ENCODE measurements around the gene ROBO2.

The ROBO2 gene

DNA sequence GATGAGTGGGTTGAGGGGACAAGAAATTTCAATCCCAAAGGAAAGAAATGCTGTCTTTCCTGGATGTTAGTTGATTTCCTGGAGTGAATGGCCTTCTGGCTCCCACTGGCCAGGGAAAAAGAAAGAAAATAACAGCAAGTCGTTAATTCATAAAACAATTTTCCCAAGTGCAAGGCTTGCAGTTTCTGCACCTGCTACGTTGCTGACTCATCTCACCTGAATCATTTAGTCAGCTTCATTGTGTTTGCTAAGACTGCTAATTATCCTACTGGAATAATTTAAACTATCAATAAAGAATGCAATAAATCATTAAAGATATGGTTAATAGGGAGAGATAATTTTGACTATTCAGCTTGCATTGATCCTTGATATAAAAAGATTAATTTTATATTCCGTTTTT is 387.6 kb downstream of the ROBO2 start:
- Histone ChIP-seq H3K27ac (ENCODE audit: low read depth, low read length) (no peak overlapping the region), H3K79me2 (ENCODE audit: control insufficient read depth, insufficient read depth, low read length, unreplicated experiment) (no peaks in the 10 kb centered on the region), H3K4me1 (ENCODE audit: control insufficient read depth, insufficient read depth, low read length, unreplicated experiment) (no peaks in the 10 kb centered on the region), H3K36me3 (ENCODE audit: insufficient read depth, low read length) (no peaks in the 10 kb centered on the region), H3K4me3 (ENCODE audit: low read depth, low read length) (no peak overlapping the region), H2AFZ (ENCODE audit: low read length, unreplicated experiment) (no peak overlapping the region), H3K27me3 (ENCODE audit: insufficient read depth, low read length) (no peaks in the 10 kb centered on the region)

DNA sequence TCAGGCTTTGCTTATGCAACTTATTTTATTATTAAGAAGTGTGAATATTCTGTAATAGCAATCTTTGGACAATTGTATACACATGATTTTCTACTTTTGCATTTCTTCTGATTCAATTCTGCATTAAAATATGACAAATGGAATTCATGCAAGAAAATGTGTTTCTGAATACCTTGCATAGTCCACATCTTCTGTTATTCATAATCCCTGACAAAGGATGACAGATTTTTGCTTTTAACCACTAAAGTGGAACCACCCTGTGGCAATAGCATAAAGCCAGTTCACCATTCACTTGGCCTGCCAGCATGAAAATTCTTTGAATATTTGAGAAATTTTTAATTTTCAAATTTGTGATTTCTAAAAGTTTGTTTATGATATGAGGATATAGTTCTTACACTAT is 397.0 kb downstream of the ROBO2 start:
- H3K4me3 ChIP-seq (ENCODE audit: low read depth, low read length): no peak overlapping the region
- H2AFZ ChIP-seq (ENCODE audit: low read length, unreplicated experiment): no peak overlapping the region
- no peaks in the 10 kb centered on the region for H3K79me2 ChIP-seq (ENCODE audit: control insufficient read depth, insufficient read depth, low read length, unreplicated experiment)
- H3K4me1 ChIP-seq (ENCODE audit: control insufficient read depth, insufficient read depth, low read length, unreplicated experiment): no peaks in the 10 kb centered on the region
- H3K27ac ChIP-seq (ENCODE audit: low read depth, low read length): no peak overlapping the region
- H3K27me3 ChIP-seq (ENCODE audit: insufficient read depth, low read length): no peaks in the 10 kb centered on the region
- no peaks in the 10 kb centered on the region for H3K36me3 ChIP-seq (ENCODE audit: insufficient read depth, low read length)

DNA sequence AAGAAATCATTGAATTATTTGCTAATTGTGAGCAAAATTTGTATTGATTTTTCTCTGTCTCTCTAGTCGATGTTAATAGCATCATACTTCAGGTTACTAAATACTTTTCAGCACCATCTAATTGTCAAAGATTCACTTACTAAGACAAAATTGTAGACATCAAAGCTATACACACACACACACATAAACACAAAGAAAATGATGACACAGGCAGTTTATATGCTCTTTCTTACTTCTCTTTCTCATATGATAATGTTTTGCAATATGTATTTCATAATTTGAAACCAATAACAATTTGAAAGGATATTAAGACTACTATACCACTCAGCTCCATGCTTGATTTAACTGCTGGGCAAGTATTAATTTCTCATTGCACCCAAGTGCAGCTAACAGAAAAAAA is 406.2 kb downstream of the ROBO2 start:
- H3K4me1 ChIP-seq (ENCODE audit: control insufficient read depth, insufficient read depth, low read length, unreplicated experiment): no peaks in the 10 kb centered on the region
- H3K27ac ChIP-seq (ENCODE audit: low read depth, low read length): no peak overlapping the region
- no peaks in the 10 kb centered on the region for H3K79me2 ChIP-seq (ENCODE audit: control insufficient read depth, insufficient read depth, low read length, unreplicated experiment)
- H3K36me3 ChIP-seq (ENCODE audit: insufficient read depth, low read length): no peaks in the 10 kb centered on the region
- H3K27me3 ChIP-seq (ENCODE audit: insufficient read depth, low read length): no peaks in the 10 kb centered on the region
- H2AFZ ChIP-seq (ENCODE audit: low read length, unreplicated experiment): no peak overlapping the region
- H3K4me3 ChIP-seq (ENCODE audit: low read depth, low read length): no peak overlapping the region

- H3K4me1 ChIP-seq (ENCODE audit: control insufficient read depth, insufficient read depth, low read length, unreplicated experiment): no peaks in the 10 kb centered on the region
- no peak overlapping the region for H2AFZ ChIP-seq (ENCODE audit: low read length, unreplicated experiment)
- H3K27ac ChIP-seq (ENCODE audit: low read depth, low read length): no peak overlapping the region
- H3K27me3 ChIP-seq (ENCODE audit: insufficient read depth, low read length): no peaks in the 10 kb centered on the region
- no peaks in the 10 kb centered on the region for H3K79me2 ChIP-seq (ENCODE audit: control insufficient read depth, insufficient read depth, low read length, unreplicated experiment)
- H3K4me3 ChIP-seq (ENCODE audit: low read depth, low read length): no peak overlapping the region
- no peaks in the 10 kb centered on the region for H3K36me3 ChIP-seq (ENCODE audit: insufficient read depth, low read length)
Observed at GRCh38 chr3:77446761-77447160, 406.9 kb downstream of the ROBO2 start.

DNA sequence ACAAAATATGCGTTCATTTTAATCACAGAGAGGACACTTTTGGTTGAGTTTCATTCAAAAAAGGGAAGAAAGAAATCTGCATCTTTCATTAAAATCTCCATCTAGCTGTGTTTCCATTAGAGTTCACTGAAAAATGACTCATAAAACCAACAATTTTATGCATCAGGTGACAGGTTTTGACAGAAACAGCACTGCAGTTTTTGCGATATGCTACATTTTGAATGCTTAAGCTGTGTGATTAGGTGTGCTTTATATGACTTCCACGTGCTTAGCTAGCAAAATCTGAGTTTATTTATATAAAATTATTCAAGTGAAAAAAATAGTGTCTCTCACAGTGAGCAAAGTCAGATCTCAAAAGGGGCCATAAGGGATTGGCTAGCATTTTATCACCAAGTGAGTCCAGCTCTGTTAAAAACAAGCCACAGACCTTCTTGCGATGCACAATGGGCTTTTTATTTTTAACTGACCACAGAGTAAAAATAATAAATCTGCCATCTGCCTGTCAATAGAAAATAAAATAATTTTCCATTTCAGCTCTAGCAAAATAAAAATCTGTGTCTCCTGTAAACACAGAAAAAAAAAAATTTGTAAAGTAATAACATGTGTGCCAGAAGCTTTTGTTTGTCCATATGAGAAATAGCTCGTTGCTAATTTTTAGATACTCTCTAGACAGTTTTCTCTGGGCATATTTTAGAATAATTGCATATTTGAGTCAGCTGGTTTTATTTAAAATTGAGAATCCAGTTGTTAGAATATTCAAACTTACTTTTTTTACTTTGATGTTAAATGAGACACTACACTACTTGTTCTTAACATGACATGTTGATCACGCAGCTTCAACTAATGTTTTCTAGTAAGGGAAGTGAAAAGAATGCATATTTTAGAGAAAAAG is 409.8 kb downstream of the ROBO2 start:
- H3K27ac ChIP-seq (ENCODE audit: low read depth, low read length): no peak overlapping the region
- no peaks in the 10 kb centered on the region for H3K4me1 ChIP-seq (ENCODE audit: control insufficient read depth, insufficient read depth, low read length, unreplicated experiment)
- H2AFZ ChIP-seq (ENCODE audit: low read length, unreplicated experiment): no peak overlapping the region
- no peaks in the 10 kb centered on the region for H3K79me2 ChIP-seq (ENCODE audit: control insufficient read depth, insufficient read depth, low read length, unreplicated experiment)
- no peaks in the 10 kb centered on the region for H3K36me3 ChIP-seq (ENCODE audit: insufficient read depth, low read length)
- no peaks in the 10 kb centered on the region for H3K27me3 ChIP-seq (ENCODE audit: insufficient read depth, low read length)
- H3K4me3 ChIP-seq (ENCODE audit: low read depth, low read length): no peak overlapping the region

DNA sequence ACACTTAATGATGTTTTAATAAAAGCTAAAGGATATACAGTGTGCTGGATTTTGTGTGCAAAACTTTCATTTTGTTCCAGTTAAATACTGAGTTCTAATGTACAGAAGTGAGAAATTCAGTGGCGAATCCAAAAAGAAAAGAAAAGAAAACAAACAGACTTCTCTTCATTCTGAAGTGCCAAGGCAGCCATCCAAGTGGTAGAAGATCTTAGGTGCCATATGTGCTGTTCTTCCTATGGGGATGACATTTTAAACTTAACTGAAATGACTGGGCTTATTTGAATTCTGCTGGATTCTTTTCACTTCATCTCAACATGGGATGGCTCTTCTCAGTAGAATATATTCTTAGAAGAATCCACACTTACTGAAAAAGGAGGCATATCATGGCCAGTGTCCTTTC is 416.5 kb downstream of the ROBO2 start:
- Histone ChIP-seq H3K27me3 (ENCODE audit: insufficient read depth, low read length) (no peaks in the 10 kb centered on the region), H3K79me2 (ENCODE audit: control insufficient read depth, insufficient read depth, low read length, unreplicated experiment) (no peaks in the 10 kb centered on the region), H2AFZ (ENCODE audit: low read length, unreplicated experiment) (no peak overlapping the region), H3K4me3 (ENCODE audit: low read depth, low read length) (no peak overlapping the region), H3K36me3 (ENCODE audit: insufficient read depth, low read length) (no peaks in the 10 kb centered on the region), H3K27ac (ENCODE audit: low read depth, low read length) (no peak overlapping the region), H3K4me1 (ENCODE audit: control insufficient read depth, insufficient read depth, low read length, unreplicated experiment) (no peaks in the 10 kb centered on the region)

- Histone ChIP-seq H3K27ac (ENCODE audit: low read depth, low read length) (no peak overlapping the region), H2AFZ (ENCODE audit: low read length, unreplicated experiment) (no peak overlapping the region)
Observed at GRCh38 chr3:77456906-77457305, 417.0 kb downstream of the ROBO2 start.

GRCh38 chr3:77459926-77460325 is 420.0 kb downstream of the ROBO2 start:
- Histone ChIP-seq H3K27ac (ENCODE audit: low read depth, low read length) (no peak overlapping the region), H3K36me3 (ENCODE audit: insufficient read depth, low read length) (no peaks in the 10 kb centered on the region), H3K27me3 (ENCODE audit: insufficient read depth, low read length) (no peaks in the 10 kb centered on the region), H2AFZ (ENCODE audit: low read length, unreplicated experiment) (no peak overlapping the region), H3K4me1 (ENCODE audit: control insufficient read depth, insufficient read depth, low read length, unreplicated experiment) (no peaks in the 10 kb centered on the region), H3K4me3 (ENCODE audit: low read depth, low read length) (no peak overlapping the region), H3K79me2 (ENCODE audit: control insufficient read depth, insufficient read depth, low read length, unreplicated experiment) (no peaks in the 10 kb centered on the region)

More at GRCh38 chr3:77456906-77457305, 417.0 kb downstream of the ROBO2 start:
- H3K4me3 ChIP-seq (ENCODE audit: low read depth, low read length): no peak overlapping the region
- no peaks in the 10 kb centered on the region for H3K79me2 ChIP-seq (ENCODE audit: control insufficient read depth, insufficient read depth, low read length, unreplicated experiment)
- H3K27me3 ChIP-seq (ENCODE audit: insufficient read depth, low read length): no peaks in the 10 kb centered on the region
- H3K4me1 ChIP-seq (ENCODE audit: control insufficient read depth, insufficient read depth, low read length, unreplicated experiment): no peaks in the 10 kb centered on the region
- no peaks in the 10 kb centered on the region for H3K36me3 ChIP-seq (ENCODE audit: insufficient read depth, low read length)

- no peaks in the 10 kb centered on the region for H3K36me3 ChIP-seq (ENCODE audit: insufficient read depth, low read length)
- no peak overlapping the region for H3K4me3 ChIP-seq (ENCODE audit: low read depth, low read length)
- no peak overlapping the region for H2AFZ ChIP-seq (ENCODE audit: low read length, unreplicated experiment)
- H3K27ac ChIP-seq (ENCODE audit: low read depth, low read length): no peak overlapping the region
- H3K27me3 ChIP-seq (ENCODE audit: insufficient read depth, low read length): no peaks in the 10 kb centered on the region
- H3K79me2 ChIP-seq (ENCODE audit: control insufficient read depth, insufficient read depth, low read length, unreplicated experiment): no peaks in the 10 kb centered on the region
- H3K4me1 ChIP-seq (ENCODE audit: control insufficient read depth, insufficient read depth, low read length, unreplicated experiment): no peaks in the 10 kb centered on the region
Observed at GRCh38 chr3:77460326-77460725, 420.4 kb downstream of the ROBO2 start.

GRCh38 chr3:77462951-77463350 is 423.1 kb downstream of the ROBO2 start:
- H3K79me2 ChIP-seq (ENCODE audit: control insufficient read depth, insufficient read depth, low read length, unreplicated experiment): no peaks in the 10 kb centered on the region
- H2AFZ ChIP-seq (ENCODE audit: low read length, unreplicated experiment): no peak overlapping the region
- no peaks in the 10 kb centered on the region for H3K27me3 ChIP-seq (ENCODE audit: insufficient read depth, low read length)
- no peak overlapping the region for H3K27ac ChIP-seq (ENCODE audit: low read depth, low read length)
- H3K36me3 ChIP-seq (ENCODE audit: insufficient read depth, low read length): no peaks in the 10 kb centered on the region
- no peak overlapping the region for H3K4me3 ChIP-seq (ENCODE audit: low read depth, low read length)
- H3K4me1 ChIP-seq (ENCODE audit: control insufficient read depth, insufficient read depth, low read length, unreplicated experiment): no peaks in the 10 kb centered on the region

DNA sequence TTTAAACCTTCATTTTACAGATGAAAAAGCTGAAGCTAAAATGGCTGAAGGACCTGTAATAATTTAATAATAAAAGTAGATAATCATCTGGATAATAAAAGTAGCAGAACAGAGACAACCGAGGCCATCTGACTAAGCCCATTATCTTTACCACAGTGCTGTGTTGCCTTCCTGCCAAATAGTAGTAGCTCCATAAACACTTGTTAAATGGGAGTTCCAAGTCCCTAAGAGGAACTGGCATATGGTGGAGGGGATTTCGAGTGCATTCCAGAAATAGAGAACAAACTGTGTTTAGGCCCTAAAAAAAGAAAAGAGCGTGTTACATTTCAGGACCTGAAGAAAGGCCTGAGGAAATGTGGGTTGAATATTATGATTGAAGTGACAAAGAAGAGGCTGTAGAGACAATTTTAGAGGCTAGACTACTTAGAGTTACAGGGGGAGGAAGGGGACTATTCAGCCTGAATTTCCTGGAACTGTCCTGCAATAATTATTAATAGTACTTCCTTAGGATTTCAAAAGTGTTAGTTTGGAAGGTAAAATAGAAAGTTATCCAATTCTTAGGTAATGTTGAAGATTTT is 424.3 kb downstream of the ROBO2 start:
- Histone ChIP-seq H2AFZ (ENCODE audit: low read length, unreplicated experiment) (no peak overlapping the region), H3K36me3 (ENCODE audit: insufficient read depth, low read length) (no peaks in the 10 kb centered on the region), H3K27ac (ENCODE audit: low read depth, low read length) (no peak overlapping the region), H3K4me1 (ENCODE audit: control insufficient read depth, insufficient read depth, low read length, unreplicated experiment) (no peaks in the 10 kb centered on the region), H3K4me3 (ENCODE audit: low read depth, low read length) (no peak overlapping the region), H3K27me3 (ENCODE audit: insufficient read depth, low read length) (no peaks in the 10 kb centered on the region), H3K79me2 (ENCODE audit: control insufficient read depth, insufficient read depth, low read length, unreplicated experiment) (no peaks in the 10 kb centered on the region)

All from ACC112 (cell line).